Measurements from ENCODE around the gene CRYZL1.
"Not testable (repeated sequence)": the region's sequence is repeated elsewhere in the genome, so short reads cannot be mapped to it uniquely, and the experiment has no call there.

Gene CRYZL1

GRCh38 chr21:33626151-33626550, 15.4 kb downstream of the CRYZL1 start:
- DNase-seq (ENCODE audit: low read depth): not testable (repeated sequence)

DNA sequence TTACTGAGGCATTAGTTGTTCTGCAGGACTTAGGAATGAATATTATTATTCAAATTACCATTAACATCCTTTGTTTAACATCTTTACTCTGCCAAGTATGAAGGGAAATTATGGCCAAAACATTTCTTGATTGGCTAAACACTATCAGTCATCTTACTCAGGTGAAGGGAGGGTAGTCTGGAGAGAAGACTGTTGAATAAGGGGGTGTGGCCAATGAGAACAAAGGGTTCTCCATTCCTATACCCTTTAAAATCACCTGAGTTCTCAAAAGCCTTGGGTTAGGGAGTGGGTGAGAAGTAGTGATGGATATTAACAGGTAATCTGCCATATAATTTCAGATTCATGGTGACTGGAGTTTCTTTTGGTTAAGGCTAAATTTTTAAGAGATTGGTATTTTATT, 19.3 kb downstream of the CRYZL1 start:
- no peak for DNase-seq (ENCODE audit: low read depth)

- no peak for DNase-seq (ENCODE audit: low read depth)
Measured at GRCh38 chr21:33619726-33620125, 21.8 kb downstream of the CRYZL1 start.

DNA sequence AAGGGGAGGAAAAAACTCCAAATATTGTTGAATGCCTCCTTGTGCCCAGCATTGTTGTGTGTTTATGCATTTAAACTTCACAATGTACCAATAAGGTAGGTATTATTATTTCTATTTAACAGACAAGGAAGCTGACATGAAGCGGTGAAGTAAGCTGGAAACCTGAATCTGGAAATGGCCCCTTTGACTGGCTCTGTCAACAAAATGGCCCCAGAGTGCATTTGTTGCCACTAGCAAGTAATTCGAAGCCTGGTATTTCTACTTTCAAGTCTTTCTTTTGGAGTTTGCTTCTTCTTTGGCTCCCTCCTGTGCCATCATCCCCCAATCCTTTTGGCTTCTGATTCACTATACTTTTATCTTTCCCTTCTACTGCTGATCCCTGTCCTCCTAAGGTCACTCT, 23.1 kb downstream of the CRYZL1 start:
- no peak for DNase-seq (ENCODE audit: low read depth)

DNA sequence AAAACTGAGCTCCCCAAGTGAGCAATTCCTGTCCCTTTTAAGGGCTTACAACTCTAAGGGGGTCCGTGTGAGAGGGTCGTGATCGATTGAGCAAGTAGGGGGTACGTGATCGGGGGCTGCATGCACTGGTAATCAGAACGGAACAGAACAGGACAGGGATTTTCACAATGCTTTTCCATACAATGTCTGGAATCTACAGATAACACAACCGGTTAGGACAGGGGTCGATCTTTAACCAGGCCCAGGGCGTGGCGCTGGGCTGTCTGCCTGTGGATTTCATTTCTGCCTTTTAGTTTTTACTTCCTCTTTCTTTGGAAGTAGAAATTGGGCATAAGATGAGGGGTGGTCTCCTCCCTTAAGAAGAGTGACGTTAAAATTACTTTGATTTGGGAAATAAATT, 24.0 kb downstream of the CRYZL1 start:
- DNase-seq (ENCODE audit: low read depth): not testable (repeated sequence)

GRCh38 chr21:33611006-33611744, 30.4 kb downstream of the CRYZL1 start:
- no peak for DNase-seq (ENCODE audit: low read depth)

DNA sequence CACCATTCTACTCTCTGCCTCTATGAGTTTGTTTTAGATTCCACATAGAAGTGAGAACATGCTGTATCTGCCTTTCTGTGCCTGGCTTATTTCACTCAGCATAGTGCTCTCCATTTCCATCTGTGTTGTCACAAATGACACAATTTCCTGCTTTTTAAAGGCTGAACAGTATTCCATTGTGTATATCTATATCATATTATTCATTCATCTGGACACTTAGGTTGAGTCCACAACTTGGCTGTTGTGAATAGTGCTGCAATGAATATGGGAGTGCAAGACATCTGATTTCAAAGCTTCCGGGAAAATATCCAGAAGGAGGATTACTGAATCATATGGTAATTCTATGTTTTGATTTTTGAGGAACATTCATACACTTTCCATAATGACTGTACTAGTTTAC, 33.0 kb downstream of the CRYZL1 start:
- no peak for DNase-seq (ENCODE audit: low read depth)

DNA sequence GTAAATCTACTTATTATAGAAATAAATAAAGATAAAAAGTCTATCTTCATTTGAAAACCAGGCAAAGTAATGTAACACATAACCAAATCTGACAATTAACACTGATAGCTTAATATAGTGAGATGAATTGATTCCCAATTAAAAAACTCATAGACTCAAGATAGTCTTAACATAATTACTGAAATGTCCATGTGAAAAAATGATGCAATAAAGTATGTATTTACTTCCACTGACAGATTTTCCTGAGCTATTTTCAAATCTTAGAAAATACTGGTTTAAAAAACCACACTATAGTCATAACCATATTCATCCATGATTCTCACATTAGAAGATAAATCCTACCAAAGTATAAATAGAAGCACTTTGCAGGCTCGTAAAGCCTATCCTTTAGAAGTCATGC, 43.5 kb downstream of the CRYZL1 start:
- no peak for DNase-seq (ENCODE audit: low read depth)

- peak; percentile 76 for DNase-seq (ENCODE audit: low read depth)
Measured at GRCh38 chr21:33588485-33589335, 52.8 kb downstream of the CRYZL1 start, which contains the start of gene DONSON. TSS of gene DONSON (minus strand) at chr21:33588684. CDS start at chr21:33588641, 43 bp downstream.

GRCh38 chr21:33587792-33588484, 53.6 kb downstream of the CRYZL1 start:
- DNase-seq (ENCODE audit: low read depth): peak; percentile 5

- DNase-seq (ENCODE audit: low read depth): no peak
Measured at GRCh38 chr21:33586927-33587326, 54.6 kb downstream of the CRYZL1 start.

GRCh38 chr21:33584455-33584854, 57.1 kb downstream of the CRYZL1 start:
- DNase-seq (ENCODE audit: low read depth): no peak

DNA sequence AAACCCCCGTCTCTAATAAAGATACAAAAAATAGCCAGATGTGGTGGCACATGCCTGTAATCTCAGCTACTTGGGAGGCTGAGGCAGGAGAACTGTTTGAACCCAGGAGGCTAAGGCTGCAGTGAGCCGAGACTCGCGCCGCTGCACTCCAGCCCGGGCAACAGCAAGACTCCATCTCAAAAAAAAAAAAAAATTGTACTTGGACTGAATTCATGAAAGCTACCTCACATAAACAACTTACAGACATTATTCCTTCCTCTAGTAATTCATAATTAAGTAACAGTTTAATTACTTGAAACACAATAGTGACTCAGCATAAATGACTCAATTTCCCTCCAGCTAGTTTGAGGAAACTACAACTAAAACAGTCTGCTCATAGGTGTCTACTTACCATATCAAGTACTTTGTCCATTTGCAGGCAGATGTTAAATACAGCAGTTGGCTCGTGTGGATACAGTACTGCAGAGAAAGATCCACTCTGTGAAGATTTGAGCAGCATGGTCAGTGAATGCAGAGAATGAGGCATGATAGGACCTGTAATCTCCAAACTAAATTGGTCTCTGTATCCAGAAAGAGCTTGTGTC, 62.5 kb downstream of the CRYZL1 start:
- no peak for DNase-seq (ENCODE audit: low read depth)

DNA sequence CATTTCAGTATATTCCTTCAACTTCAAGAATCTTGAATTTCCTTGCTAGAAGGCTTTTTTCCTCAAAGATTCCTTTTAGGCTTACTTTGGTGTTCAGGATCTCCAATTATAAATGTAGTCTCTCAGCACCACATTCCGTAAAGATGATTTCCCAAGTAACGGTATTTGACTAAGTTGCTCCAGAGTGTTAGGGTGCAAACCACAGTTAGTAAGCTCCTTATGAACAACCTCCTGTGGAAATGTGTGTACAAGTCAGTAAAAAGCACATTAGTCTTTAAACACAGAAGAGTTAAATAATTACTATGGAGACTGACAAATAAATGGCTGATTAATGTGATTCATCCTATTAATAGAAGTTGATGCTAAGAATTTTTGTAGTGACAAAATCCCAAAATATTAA, 63.3 kb downstream of the CRYZL1 start:
- DNase-seq (ENCODE audit: low read depth): no peak

- DNase-seq (ENCODE audit: low read depth): not testable (repeated sequence)
Measured at GRCh38 chr21:33576741-33577141, 64.8 kb downstream of the CRYZL1 start.

- no peak for DNase-seq (ENCODE audit: low read depth)
Measured at GRCh38 chr21:33572350-33572749, 69.2 kb downstream of the CRYZL1 start.

DNA sequence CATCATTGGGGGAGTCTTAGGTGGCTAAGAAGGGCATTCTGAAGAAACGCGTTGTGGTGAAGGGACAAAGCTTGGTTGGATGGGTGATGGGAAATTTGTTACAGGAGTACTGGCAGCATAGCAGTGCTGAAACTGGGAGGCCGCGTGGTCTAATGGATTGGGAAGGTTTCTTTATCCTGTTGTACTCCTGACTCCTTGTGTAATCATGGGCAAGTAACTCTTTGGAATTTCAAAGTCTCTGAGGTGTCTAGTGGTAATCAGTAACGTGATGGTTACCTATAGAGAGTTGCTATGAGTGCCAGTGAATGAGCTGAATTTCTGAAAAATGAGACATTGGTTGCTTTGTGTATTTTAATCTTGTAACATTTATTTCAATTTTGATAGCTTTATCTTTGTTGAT, 71.5 kb downstream of the CRYZL1 start:
- no peak for DNase-seq (ENCODE audit: low read depth)

DNA sequence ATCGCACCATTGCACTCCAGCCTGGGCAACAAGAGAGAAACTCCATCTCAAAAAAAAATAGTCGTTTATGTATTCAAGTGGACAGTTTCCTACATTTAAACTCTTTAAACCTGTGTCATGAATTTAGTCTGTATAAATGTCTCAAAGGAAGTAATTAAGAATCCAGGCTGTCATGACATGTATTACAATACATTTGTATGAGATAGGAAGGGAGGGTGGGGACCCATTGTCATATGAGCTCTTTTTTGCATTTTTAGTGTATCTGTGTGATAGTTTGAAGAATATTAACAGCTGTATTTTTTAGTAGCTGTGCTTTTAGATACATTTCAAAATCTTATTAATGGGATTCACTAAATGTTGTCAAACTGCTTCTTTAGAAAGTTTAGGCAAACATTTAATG, 73.1 kb downstream of the CRYZL1 start:
- DNase-seq (ENCODE audit: low read depth): no peak

- no peak for DNase-seq (ENCODE audit: low read depth)
Measured at GRCh38 chr21:33567914-33568313, 73.6 kb downstream of the CRYZL1 start.

DNA sequence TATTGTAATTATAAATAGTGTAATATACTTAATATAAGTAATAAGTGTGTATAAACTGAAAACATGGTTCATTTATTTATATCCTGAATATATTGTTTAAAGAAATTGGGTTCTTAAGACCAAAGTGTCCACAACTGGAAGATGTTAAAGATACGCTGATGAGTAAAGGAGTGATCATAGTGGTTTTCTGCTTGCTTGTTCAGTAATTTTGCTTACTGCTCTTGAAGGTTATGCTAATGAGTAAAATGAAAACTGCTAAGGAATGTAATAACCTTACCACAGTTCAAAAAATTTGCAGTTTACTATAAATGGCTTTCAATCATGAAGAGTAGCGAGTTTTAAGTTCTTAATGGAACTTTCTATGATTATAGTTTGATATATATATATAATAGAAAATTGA, 75.0 kb downstream of the CRYZL1 start:
- no peak for DNase-seq (ENCODE audit: low read depth)

DNA sequence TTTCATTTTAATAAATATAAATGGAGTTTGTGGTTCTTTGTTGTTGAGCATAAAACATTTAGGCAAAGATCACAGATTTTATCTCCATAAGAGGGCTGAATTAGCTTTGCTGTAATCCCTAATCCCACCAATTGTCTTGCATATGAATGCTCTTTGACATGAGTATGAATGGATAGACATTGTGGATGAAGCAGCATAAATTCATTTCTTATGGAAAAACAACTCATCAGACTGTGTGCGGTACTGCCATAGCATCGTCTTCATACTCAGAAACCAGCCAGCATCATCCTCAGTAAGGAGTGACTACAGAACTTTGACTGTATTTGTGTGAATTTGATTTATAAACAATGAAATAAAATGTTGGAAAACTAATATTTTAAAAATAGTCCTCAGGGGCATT, 79.2 kb downstream of the CRYZL1 start:
- no peak for DNase-seq (ENCODE audit: low read depth)

GRCh38 chr21:33561373-33561772, 80.2 kb downstream of the CRYZL1 start:
- no peak for DNase-seq (ENCODE audit: low read depth)

Measured in stimulated activated CD4-positive, alpha-beta T cell treated with anti-CD3 and anti-CD28 coated beads, Interleukin-2, amount 100 ng/mL, for 4 hours (primary cell).